ENCODE data around the gene LCN12.

The LCN12 gene

GRCh38 chr9:136951541-136952320 is at the start of gene LCN12:
LCN12 (plus strand) TSS chr9:136952273; CDS start chr9:136952328, 55 bp downstream.
- no peak for DNase-seq

GRCh38 chr9:136903041-136903554 is 49.0 kb upstream of the LCN12 start:
- no peak for DNase-seq

GRCh38 chr9:136906266-136906665 is 45.8 kb upstream of the LCN12 start:
- no peak for DNase-seq

- DNase-seq, result no peak
Measured at GRCh38 chr9:136907011-136907914, 44.8 kb upstream of the LCN12 start.

- DNase-seq, result no peak
Measured at GRCh38 chr9:136910197-136910900, 41.7 kb upstream of the LCN12 start.

- no peak for DNase-seq
Measured at GRCh38 chr9:136910901-136911245, 41.2 kb upstream of the LCN12 start.

GRCh38 chr9:136913701-136914438 is 38.2 kb upstream of the LCN12 start:
- DNase-seq, result no peak

- DNase-seq, result no peak
Measured at GRCh38 chr9:136915632-136916329, 36.3 kb upstream of the LCN12 start.

- no peak for DNase-seq
Measured at GRCh38 chr9:136916330-136917184, 35.5 kb upstream of the LCN12 start.

GRCh38 chr9:136917902-136918301 is 34.2 kb upstream of the LCN12 start:
- no peak for DNase-seq

- DNase-seq, result no peak
Measured at GRCh38 chr9:136920069-136920468, 32.0 kb upstream of the LCN12 start.

- DNase-seq, result no peak
Measured at GRCh38 chr9:136920734-136921231, 31.3 kb upstream of the LCN12 start.

GRCh38 chr9:136921307-136921706 is 30.8 kb upstream of the LCN12 start:
- no peak for DNase-seq

- DNase-seq, result no peak
Measured at GRCh38 chr9:136921718-136922117, 30.4 kb upstream of the LCN12 start.

GRCh38 chr9:136922540-136922939 is 29.5 kb upstream of the LCN12 start:
- DNase-seq, result no peak

- no peak for DNase-seq
Measured at GRCh38 chr9:136923881-136924280, 28.2 kb upstream of the LCN12 start.

- DNase-seq, result no peak
Measured at GRCh38 chr9:136925414-136926153, 26.5 kb upstream of the LCN12 start.

GRCh38 chr9:136926154-136926704 is 25.8 kb upstream of the LCN12 start:
- no peak for DNase-seq

- DNase-seq, result no peak
Measured at GRCh38 chr9:136926749-136927148, 25.3 kb upstream of the LCN12 start.
